Sigmoid colon (tissue), 7 donors: ENCODE data around the gene DNER. TPM values are rescaled to one million over a fixed set of nuclear protein-coding genes. Genes with fewer than 3 reads are reported as not detected.
A peak's percentile ranks its signal among the peaks of the same experiment; 100 is the strongest.

Source experiments
- DNase-seq: peaks from one replicate; pipeline ENCODE4 v3.0.0-alpha.2; 2019
- H3K27ac ChIP-seq, 4 donors: fragments of 200-600 bp; sonication (generic); one replicate each; pipeline ENCODE4 v1.5.1; 2016 to 2019; ENCODE audit warnings: mild to moderate bottlenecking in 1 of 4
- H3K27me3 ChIP-seq, 3 donors: fragments of 200-600 bp; sonication (generic); one replicate each; pipeline ENCODE4 v1.5.1; 2019; ENCODE audit warnings: mild to moderate bottlenecking in 1 of 3
- H3K36me3 ChIP-seq, 4 donors: fragments of 200-600 bp; sonication (generic); one replicate each; pipeline ENCODE4 v1.5.1; 2016 to 2019
- H3K4me1 ChIP-seq, 4 donors: fragments of 200-600 bp; sonication (generic); one replicate each; pipeline ENCODE4 v1.5.1; 2017 to 2019
- H3K4me3 ChIP-seq, 4 donors: fragments of 200-600 bp; sonication (generic); one replicate each; pipeline ENCODE4 v1.5.1; 2017 to 2019; ENCODE audit warnings: mild to moderate bottlenecking in 2 of 4, moderate library complexity in 1 of 4
- H3K9me3 ChIP-seq, 4 donors: fragments of 200-600 bp in 3 of 4; sonication (generic) in 3 of 4; one replicate each; pipeline versions ENCODE4 v1.5.1 to v1.6.1; 2013 to 2019
- CTCF ChIP-seq, 4 experiments: fragments of 450-650 bp in 3 of 4; fragments of 200-600 bp in 1 of 4; IDR thresholded peaks; one replicate each; pipeline ENCODE4 v1.5.1; 2016 to 2019; ENCODE audit warnings: antibody characterized with exemption in 4 of 4, mild to moderate bottlenecking in 3 of 4, moderate library complexity in 2 of 4
- EP300 ChIP-seq, 4 donors: sonication (generic); formaldehyde crosslinking; IDR thresholded peaks; one replicate each; pipeline ENCODE4 v1.6.1; 2017; ENCODE audit warnings: antibody characterized with exemption in 4 of 4
- POLR2A ChIP-seq, 2 donors: fragments of 450-650 bp; IDR thresholded peaks; one replicate each; pipeline ENCODE4 v1.6.1; 2016; ENCODE audit warnings: antibody characterized with exemption in 2 of 2, mild to moderate bottlenecking in 2 of 2, moderate library complexity in 2 of 2
- POLR2AphosphoS5 ChIP-seq, 4 donors: sonication (generic); formaldehyde crosslinking; IDR thresholded peaks; one replicate each; pipeline ENCODE4 v1.6.1; 2017; ENCODE audit warnings: antibody characterized with exemption in 4 of 4
- WGBS, 2 donors: extraction: QIAGEN DNeasy Blood & Tissue Kit; methylation state at CpG; one replicate each; pipeline ENCODE4 v1.1.7; 2013; 5-methylcytosine and 5-hydroxymethylcytosine counted together
- intact Hi-C: fragments of 100-400 bp; cut with DNase I; formaldehyde crosslinking; loops from one replicate; pipeline ENCODE4 v1.15.1; 2023
- polyA plus RNA-seq, 3 donors: library from polyadenylated mRNA; stranded (reverse); fragments of 200-250 nt; gene quantifications; one replicate each; pipeline ENCODE4 v1.2.3, GENCODE V29; 2013
- total RNA-seq, 4 donors: library from RNA; depleted of rRNA; stranded (reverse); fragments of >200 nt; gene quantifications; one replicate each; pipeline ENCODE4 v1.1.0, GENCODE V29; 2016
- donor health status: healthy with polysubstance abuse.
- donor health status: Bipolar disorder and iron deficiency.
- donor health status: healthy.

DNER gene
- total and polyA plus RNA-seq, 7 donors: 2.7 to 17.7 (median 9.9) TPM; not detected in 1

GRCh38 chr2:229422063-229422462 lies 292.3 kb downstream of the DNER start:
- Histone ChIP-seq H3K9me3 (no peaks in the 10 kb centered on the region), H3K4me1 (peaks cover 0 to 9% (median 5%) of the 10 kb centered on the region in 4 donors), H3K27ac (no peak overlapping the region), H3K27me3 (no peaks in the 10 kb centered on the region), H3K36me3 (no peaks in the 10 kb centered on the region), H3K4me3 (no peak overlapping the region)
- 47 to 75% methylated on average over 6 of the region's 6 CpGs for WGBS, 2 donors
- TF ChIP-seq CTCF (IDR thresholded peaks at IDR 0.05) (no peak), POLR2AphosphoS5 (IDR thresholded peaks at IDR 0.05) (no peak), POLR2A (IDR thresholded peaks at IDR 0.05) (no peak), EP300 (IDR thresholded peaks at IDR 0.05) (no peak)
- DNase-seq: no peak
- intact Hi-C loops: no loop called here

- peaks cover 0 to 9% (median 7%) of the 10 kb centered on the region in 4 donors for H3K4me1 ChIP-seq
- H3K27me3 ChIP-seq: no peaks in the 10 kb centered on the region
- no peaks in the 10 kb centered on the region for H3K36me3 ChIP-seq
- WGBS, 2 donors: 65 to 68% methylated on average over 1 of the region's 1 CpG
- TF ChIP-seq POLR2AphosphoS5 (IDR thresholded peaks at IDR 0.05) (peak in 2 of 4 donors; percentile 17 to 38), CTCF (IDR thresholded peaks at IDR 0.05) (no peak), EP300 (IDR thresholded peaks at IDR 0.05) (no peak), POLR2A (IDR thresholded peaks at IDR 0.05) (no peak)
- no peak for DNase-seq
- H3K9me3 ChIP-seq: no peaks in the 10 kb centered on the region
- no peak overlapping the region for H3K4me3 ChIP-seq
- intact Hi-C loops: loop anchor here (10.0 kb wide), 1 partner anchor 144 kb away; the partner anchor contains the start of gene PID1
- peak overlapping the region; percentile 41 to 76 (median 58) for H3K27ac ChIP-seq
Observed at GRCh38 chr2:229419158-229419557, 295.2 kb downstream of the DNER start.

- intact Hi-C loops: loop anchor here (10.0 kb wide), 1 partner anchor 143 kb away; the partner anchor contains the start of gene PID1
- 64 to 74% methylated on average over 7 of the region's 7 CpGs for WGBS, 2 donors
Observed at GRCh38 chr2:229417916-229418315, 296.4 kb downstream of the DNER start.

GRCh38 chr2:229417176-229417575 lies 297.2 kb downstream of the DNER start:
- H3K36me3 ChIP-seq: no peaks in the 10 kb centered on the region
- H3K9me3 ChIP-seq: no peaks in the 10 kb centered on the region
- H3K4me3 ChIP-seq: no peak overlapping the region
- intact Hi-C loops: loop anchor here (10.0 kb wide), 1 partner anchor 142 kb away; the partner anchor contains the start of gene PID1
- H3K27me3 ChIP-seq: no peaks in the 10 kb centered on the region
- peak overlapping the region; percentile 54 to 76 (median 66) for H3K27ac ChIP-seq
- 74 to 75% methylated on average over 8 of the region's 8 CpGs for WGBS, 2 donors
- peaks cover 0 to 9% (median 7%) of the 10 kb centered on the region in 4 donors for H3K4me1 ChIP-seq
- DNase-seq: no peak
- no peak for TF ChIP-seq POLR2A (IDR thresholded peaks at IDR 0.05)

More at GRCh38 chr2:229417916-229418315, 296.4 kb downstream of the DNER start:
- no peaks in the 10 kb centered on the region for H3K9me3 ChIP-seq
- H3K27ac ChIP-seq: peak overlapping the region; percentile 54 to 76 (median 66)
- TF ChIP-seq POLR2A (IDR thresholded peaks at IDR 0.05): no peak
- TF ChIP-seq POLR2AphosphoS5 (IDR thresholded peaks at IDR 0.05): no peak
- TF ChIP-seq EP300 (IDR thresholded peaks at IDR 0.05): no peak
- TF ChIP-seq CTCF (IDR thresholded peaks at IDR 0.05): no peak
- peaks cover 0 to 9% (median 7%) of the 10 kb centered on the region in 4 donors for H3K4me1 ChIP-seq
- no peaks in the 10 kb centered on the region for H3K27me3 ChIP-seq
- H3K4me3 ChIP-seq: no peak overlapping the region
- H3K36me3 ChIP-seq: no peaks in the 10 kb centered on the region
- DNase-seq: no peak

- Histone ChIP-seq H3K9me3 (no peaks in the 10 kb centered on the region), H3K36me3 (no peaks in the 10 kb centered on the region), H3K4me3 (no peak overlapping the region), H3K4me1 (peaks cover 0 to 9% (median 7%) of the 10 kb centered on the region in 4 donors), H3K27ac (peak overlapping the region; percentile 54 to 76 (median 66)), H3K27me3 (no peaks in the 10 kb centered on the region)
- WGBS, 2 donors: 41 to 62% methylated on average over 5 of the region's 5 CpGs
- TF ChIP-seq POLR2AphosphoS5 (IDR thresholded peaks at IDR 0.05): peak in 2 of 4 donors; percentile 14 to 55
- TF ChIP-seq EP300 (IDR thresholded peaks at IDR 0.05): no peak
- no peak for TF ChIP-seq CTCF (IDR thresholded peaks at IDR 0.05)
- no peak for TF ChIP-seq POLR2A (IDR thresholded peaks at IDR 0.05)
- DNase-seq: peak; percentile 94
- intact Hi-C loops: loop anchor here (10.0 kb wide), 1 partner anchor 141 kb away; the partner anchor contains the start of gene PID1
Observed at GRCh38 chr2:229416116-229416694, 298.1 kb downstream of the DNER start.
